HepG2 (cell line): ENCODE measurements around the gene LNX2. TPM values are rescaled to one million over a fixed set of nuclear protein-coding genes. Genes with fewer than 3 reads are reported as not detected.

Experiments used
- ARHGAP35 ChIP-seq: sonication (generic); formaldehyde crosslinking; IDR thresholded peaks from 2 replicates; pipeline ENCODE4 v1.9.0; 2022; ENCODE audit warnings: mild to moderate bottlenecking, inconsistent platforms, moderate library complexity, missing genetic modification reagents, borderline replicate concordance
- ATF7 ChIP-seq, 2 experiments: fragments of 450-650 bp in 1 of 2; sonication (generic) in 1 of 2; formaldehyde crosslinking in 1 of 2; IDR thresholded peaks; 2 replicates each; pipeline versions ENCODE4 v1.4.0 to v1.6.1; 2016 to 2020; ENCODE audit warnings: antibody characterized with exemption in 1 of 2, mild to moderate bottlenecking in 1 of 2, missing genetic modification reagents in 1 of 2
- ATM ChIP-seq: fragments of 450-650 bp; IDR thresholded peaks from 2 replicates; pipeline ENCODE4 v1.7.1; 2017; ENCODE audit warnings: mild to moderate bottlenecking, borderline replicate concordance
- BCL6 ChIP-seq: IDR thresholded peaks from 2 replicates; pipeline ENCODE4 v1.6.1; 2016; ENCODE audit warnings: missing genetic modification reagents, missing compliant biosample characterization
- FOSL2 ChIP-seq: sonication (generic); formaldehyde crosslinking; IDR thresholded peaks from 2 replicates; pipeline ENCODE4 v1.4.0; 2020; ENCODE audit warnings: missing genetic modification reagents
- HNF4G ChIP-seq, 2 experiments: sonication (generic) in 1 of 2; formaldehyde crosslinking in 1 of 2; IDR thresholded peaks; 2 replicates each; pipeline versions ENCODE4 v1.4.0 to v1.6.1; 2011 to 2020; ENCODE audit warnings: borderline replicate concordance in 2 of 2, low read depth in 2 of 2, mild to moderate bottlenecking in 2 of 2, low read length in 1 of 2, missing genetic modification reagents in 1 of 2, moderate library complexity in 1 of 2
- KDM3A ChIP-seq: IDR thresholded peaks from 2 replicates; pipeline ENCODE4 v1.6.1; 2018; ENCODE audit warnings: low read depth, missing compliant biosample characterization
- NFKBIZ ChIP-seq: IDR thresholded peaks from 2 replicates; pipeline ENCODE4 v1.6.1; 2018; ENCODE audit warnings: missing genetic modification reagents, missing compliant biosample characterization
- NFRKB ChIP-seq: fragments of 450-650 bp; IDR thresholded peaks from 2 replicates; pipeline ENCODE4 v1.6.1; 2017
- NONO ChIP-seq, 2 experiments: fragments of 450-650 bp in 1 of 2; sonication (generic) in 1 of 2; formaldehyde crosslinking in 1 of 2; IDR thresholded peaks in 1 of 2; conservative IDR thresholded peaks in 1 of 2; 2 replicates each; pipeline versions ENCODE4 v1.6.1 to v1.8.0; 2017 to 2022; ENCODE audit warnings: mild to moderate bottlenecking in 1 of 2, missing genetic modification reagents in 1 of 2, moderate library complexity in 1 of 2
- POGK ChIP-seq: sonication (generic); formaldehyde crosslinking; conservative IDR thresholded peaks from 2 replicates; pipeline ENCODE4 v1.8.0; 2022; ENCODE audit warnings: mild to moderate bottlenecking, moderate library complexity, missing genetic modification reagents
- SNAPC2 ChIP-seq: sonication (generic); formaldehyde crosslinking; IDR thresholded peaks from 2 replicates; pipeline ENCODE4 v1.8.1; 2022; ENCODE audit warnings: mild to moderate bottlenecking, missing genetic modification reagents
- TEAD2 ChIP-seq: sonication (generic); formaldehyde crosslinking; IDR thresholded peaks from 2 replicates; pipeline ENCODE4 v1.9.0; 2021; ENCODE audit warnings: missing genetic modification reagents
- THRA ChIP-seq: sonication (generic); formaldehyde crosslinking; IDR thresholded peaks from 2 replicates; pipeline ENCODE4 v1.4.0; 2020; ENCODE audit warnings: missing genetic modification reagents, borderline replicate concordance
- ZBED4 ChIP-seq: sonication (generic); formaldehyde crosslinking; IDR thresholded peaks from 2 replicates; pipeline ENCODE4 v1.4.0; 2020; ENCODE audit warnings: missing genetic modification reagents, borderline replicate concordance
- ZNF292 ChIP-seq: sonication (generic); formaldehyde crosslinking; IDR thresholded peaks from 2 replicates; pipeline ENCODE4 v1.8.1; 2022; ENCODE audit warnings: mild to moderate bottlenecking, low read depth, missing genetic modification reagents, borderline replicate concordance
- ZNF629 ChIP-seq: sonication (generic); formaldehyde crosslinking; conservative IDR thresholded peaks from 2 replicates; pipeline ENCODE4 v1.5.0; 2020; ENCODE audit warnings: missing genetic modification reagents
- polyA plus RNA-seq, 8 experiments: library from polyadenylated mRNA; depleted of rRNA in 3 of 8; stranded (reverse) in 7 of 8; unstranded in 1 of 8; fragments of >200 nt; fragmentation: Illumina TruSeq in 4 of 8; extraction: Trizol in 4 of 8; gene quantifications; 2 replicates each; pipeline versions ENCODE4 v1.2.1 to v1.2.3, GENCODE V29; 2011 to 2016; ENCODE audit warnings: low read depth in 4 of 8, missing spikeins in 1 of 8, mixed read lengths in 1 of 8; ENCODE audit not compliant: insufficient read depth in 1 of 8
- total RNA-seq, 5 experiments: library from RNA; depleted of rRNA; stranded (reverse); fragments of >200 nt; fragmentation: Illumina TruSeq; extraction: Trizol; gene quantifications; 2 replicates each; pipeline ENCODE4 v1.2.3, GENCODE V29; 2016; ENCODE audit warnings: low read depth in 1 of 5
- TF ChIP-seq, protein P1 (sequence below), 2 experiments: sonication (generic) in 1 of 2; formaldehyde crosslinking in 1 of 2; IDR thresholded peaks; 2 replicates each; pipeline versions ENCODE4 v1.4.0 to v1.6.1; 2018 to 2020; ENCODE audit warnings: missing genetic modification reagents in 2 of 2, borderline replicate concordance in 1 of 2, low read depth in 1 of 2, mild to moderate bottlenecking in 1 of 2, missing biosample characterization in 1 of 2

LNX2 gene
- total and polyA plus RNA-seq, 2 of the 13 experiments (the other 11 are each of a cell fraction or from before 2014, with no cell fraction given), result 9.2 to 9.7 TPM

- TF ChIP-seq BCL6 (CRISPR knock-in tag), result peak; percentile 50; the same call in 1 of the 2 replicates
- TF ChIP-seq ZNF629 (CRISPR knock-in tag), result 0 out of 2 replicates have a peak, but pooled peaks have one; percentile 20
- peak; percentile 57; the same call in 1 of the 2 replicates for TF ChIP-seq HNF4G (IDR thresholded peaks at IDR 0.05; ENCODE audit: borderline replicate concordance, low read depth, low read length)
- TF ChIP-seq HNF4G (CRISPR knock-in tag; IDR thresholded peaks at IDR 0.05; ENCODE audit: borderline replicate concordance, low read depth), result peak; percentile 73; the same call in 1 of the 2 replicates
- TF ChIP-seq NFKBIZ (CRISPR knock-in tag), result no peak
- no peak for TF ChIP-seq NONO (IDR thresholded peaks at IDR 0.05)
- no peak for TF ChIP-seq NONO (CRISPR knock-in tag; conservative IDR thresholded peaks at IDR 0.05)
- TF ChIP-seq FOSL2 (CRISPR knock-in tag), result peak; percentile 83
- TF ChIP-seq POGK (CRISPR knock-in tag), result no peak
- TF ChIP-seq ZBED4 (CRISPR knock-in tag), result no peak
- TF ChIP-seq KDM3A (CRISPR knock-in tag), result no peak; the same call in 1 of the 2 replicates
- TF ChIP-seq ATM, result no peak
- 0 out of 2 replicates have a peak, but pooled peaks have one; percentile 19 for TF ChIP-seq THRA (CRISPR knock-in tag)
- TF ChIP-seq ARHGAP35 (CRISPR knock-in tag), result no peak
- TF ChIP-seq, protein P1, sequence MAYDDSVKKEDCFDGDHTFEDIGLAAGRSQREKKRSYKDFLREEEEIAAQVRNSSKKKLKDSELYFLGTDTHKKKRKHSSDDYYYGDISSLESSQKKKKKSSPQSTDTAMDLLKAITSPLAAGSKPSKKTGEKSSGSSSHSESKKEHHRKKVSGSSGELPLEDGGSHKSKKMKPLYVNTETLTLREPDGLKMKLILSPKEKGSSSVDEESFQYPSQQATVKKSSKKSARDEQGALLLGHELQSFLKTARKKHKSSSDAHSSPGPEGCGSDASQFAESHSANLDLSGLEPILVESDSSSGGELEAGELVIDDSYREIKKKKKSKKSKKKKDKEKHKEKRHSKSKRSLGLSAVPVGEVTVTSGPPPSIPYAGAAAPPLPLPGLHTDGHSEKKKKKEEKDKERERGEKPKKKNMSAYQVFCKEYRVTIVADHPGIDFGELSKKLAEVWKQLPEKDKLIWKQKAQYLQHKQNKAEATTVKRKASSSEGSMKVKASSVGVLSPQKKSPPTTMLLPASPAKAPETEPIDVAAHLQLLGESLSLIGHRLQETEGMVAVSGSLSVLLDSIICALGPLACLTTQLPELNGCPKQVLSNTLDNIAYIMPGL (CRISPR knock-in tag; IDR thresholded peaks at IDR 0.05; ENCODE audit: borderline replicate concordance in 1 of 2, low read depth in 1 of 2), result no peak
- TF ChIP-seq ZNF292, result 0 out of 2 replicates have a peak, but pooled peaks have one; percentile 68
- no peak for TF ChIP-seq SNAPC2 (CRISPR knock-in tag)
- TF ChIP-seq NFRKB, result no peak
- TF ChIP-seq TEAD2 (CRISPR knock-in tag), result no peak
- TF ChIP-seq ATF7 (IDR thresholded peaks at IDR 0.05), result no peak
- TF ChIP-seq ATF7 (CRISPR knock-in tag; IDR thresholded peaks at IDR 0.05), result no peak
Measured at GRCh38 chr13:27641711-27642502, 21.6 kb upstream of the LNX2 start (continued).
